Kidney (tissue), 14 donors: ENCODE results near the gene GPC5. TPM values are rescaled to one million over a fixed set of nuclear protein-coding genes. Genes with fewer than 3 reads are reported as not detected.
A peak's percentile ranks its signal among the peaks of the same experiment; 100 is the strongest.

ENCODE experiments used
- DNase-seq, 5 donors: peaks; one replicate each; pipeline ENCODE4 v3.0.0-alpha.2; 2013 to 2020
- FAIRE-seq: peaks from 2 replicates; lab custom pipeline; 2012; peaks lifted over from hg19 to GRCh38; lab: Jason Lieb, UNC
- H3K27ac ChIP-seq, 2 donors: one replicate each; pipeline ENCODE4 v1.7.0; 2013; ENCODE audit warnings: low read depth in 2 of 2, low read length in 2 of 2, inconsistent platforms in 1 of 2
- H3K27me3 ChIP-seq: one replicate; pipeline ENCODE4 v1.7.1; 2013; ENCODE audit warnings: low read length, inconsistent platforms; ENCODE audit not compliant: control insufficient read depth, insufficient read depth
- H3K36me3 ChIP-seq, 3 donors: one replicate each; pipeline versions ENCODE4 v1.7.0 to v1.7.1; 2013; ENCODE audit warnings: low read length in 3 of 3, control low read depth in 1 of 3, inconsistent platforms in 1 of 3; ENCODE audit not compliant: insufficient read depth in 3 of 3, control insufficient read depth in 2 of 3
- H3K4me1 ChIP-seq, 3 donors: one replicate each; pipeline versions ENCODE4 v1.7.0 to v1.7.1; 2013; ENCODE audit warnings: low read length in 3 of 3, inconsistent platforms in 1 of 3, low read depth in 1 of 3; ENCODE audit not compliant: control insufficient read depth in 2 of 3, insufficient read depth in 2 of 3
- H3K4me3 ChIP-seq, 3 donors: one replicate each; pipeline versions ENCODE4 v1.7.0 to v1.8.1; 2013; ENCODE audit warnings: low read length in 3 of 3, control low read depth in 1 of 3, inconsistent platforms in 1 of 3
- H3K9ac ChIP-seq, 3 donors: one replicate each; pipeline versions ENCODE4 v1.7.0 to v1.7.1; 2013; ENCODE audit warnings: low read length in 3 of 3, control low read depth in 1 of 3, inconsistent platforms in 1 of 3
- H3K9me3 ChIP-seq, 3 donors: one replicate each; pipeline versions ENCODE4 v1.7.0 to v1.7.1; 2013; ENCODE audit warnings: low read length in 3 of 3, control low read depth in 1 of 3, inconsistent platforms in 1 of 3; ENCODE audit not compliant: control insufficient read depth in 2 of 3, insufficient read depth in 1 of 3
- intact Hi-C: fragments of 100-400 bp; cut with DNase I; formaldehyde crosslinking; loops from one replicate; pipeline ENCODE4 v1.11.1; 2022
- polyA plus RNA-seq: library from polyadenylated mRNA; stranded (reverse); fragments of 350-450 nt; fragmentation: Illumina TruSeq; extraction: RNeasy Lipid Tissue Mini Kit (QIAGEN cat#74804); gene quantifications from one replicate; pipeline ENCODE4 v1.2.3, GENCODE V29; 2014; ENCODE audit warnings: low read depth, low replicate concordance; ENCODE audit not compliant: insufficient read depth
- total RNA-seq: library from RNA; stranded (reverse); fragmentation: NEBNext Ultra II Directional; extraction: Animal tissue kit (Norgen Biotek cat#: 25700); gene quantifications from one replicate; pipeline ENCODE4 v1.2.1, GENCODE V29; 2021
- TF ChIP-seq, protein P1 (sequence below): IDR thresholded peaks from 3 replicates; pipeline ENCODE4 v1.5.1; 2012; ENCODE audit warnings: mild to moderate bottlenecking, moderate library complexity, borderline replicate concordance; ENCODE audit not compliant: insufficient read depth; ENCODE audit errors: extremely low read depth
- donor health status: control.
- donor health status: control.
- donor health status: control.
- donor health status: control.
- donor health status: control.
- donor health status: DM: yes; HTN: yes; CAD: no.
- donor health status: Normal renal cell carcinoma (clear cell type).

The GPC5 gene
- total and polyA plus RNA-seq, 2 donors from 2014 or later, result 0.47 to 6.8 TPM

DNA sequence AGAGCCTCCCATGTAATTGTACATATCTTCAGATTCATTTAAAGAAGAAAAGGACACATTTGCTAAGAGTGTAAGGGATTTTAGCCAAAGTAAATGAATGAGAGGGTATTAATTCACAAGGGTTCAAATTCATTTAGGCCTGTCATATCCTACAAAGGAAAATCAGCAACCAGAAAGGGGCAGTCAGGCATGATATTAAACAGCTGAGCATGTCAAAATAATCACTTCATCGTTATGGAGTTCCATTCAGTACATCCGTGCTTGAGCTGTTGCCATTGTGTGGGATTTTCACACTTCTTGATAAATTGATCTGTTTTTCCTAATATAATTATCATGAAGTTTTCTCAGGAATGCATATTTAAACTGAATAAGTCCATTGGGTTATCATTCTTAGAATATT, 567.1 kb downstream of the GPC5 start:
- Histone ChIP-seq H3K4me1 (no peaks in the 10 kb centered on the region), H3K9me3 (no peaks in the 10 kb centered on the region), H3K4me3 (no peak overlapping the region), H3K27me3 (no peaks in the 10 kb centered on the region), H3K27ac (no peak overlapping the region), H3K9ac (no peak overlapping the region), H3K36me3 (no peaks in the 10 kb centered on the region)
- DNase-seq, result no peak
- intact Hi-C loops, result no loop called here
- FAIRE-seq, result no peak
- TF ChIP-seq, protein P1, sequence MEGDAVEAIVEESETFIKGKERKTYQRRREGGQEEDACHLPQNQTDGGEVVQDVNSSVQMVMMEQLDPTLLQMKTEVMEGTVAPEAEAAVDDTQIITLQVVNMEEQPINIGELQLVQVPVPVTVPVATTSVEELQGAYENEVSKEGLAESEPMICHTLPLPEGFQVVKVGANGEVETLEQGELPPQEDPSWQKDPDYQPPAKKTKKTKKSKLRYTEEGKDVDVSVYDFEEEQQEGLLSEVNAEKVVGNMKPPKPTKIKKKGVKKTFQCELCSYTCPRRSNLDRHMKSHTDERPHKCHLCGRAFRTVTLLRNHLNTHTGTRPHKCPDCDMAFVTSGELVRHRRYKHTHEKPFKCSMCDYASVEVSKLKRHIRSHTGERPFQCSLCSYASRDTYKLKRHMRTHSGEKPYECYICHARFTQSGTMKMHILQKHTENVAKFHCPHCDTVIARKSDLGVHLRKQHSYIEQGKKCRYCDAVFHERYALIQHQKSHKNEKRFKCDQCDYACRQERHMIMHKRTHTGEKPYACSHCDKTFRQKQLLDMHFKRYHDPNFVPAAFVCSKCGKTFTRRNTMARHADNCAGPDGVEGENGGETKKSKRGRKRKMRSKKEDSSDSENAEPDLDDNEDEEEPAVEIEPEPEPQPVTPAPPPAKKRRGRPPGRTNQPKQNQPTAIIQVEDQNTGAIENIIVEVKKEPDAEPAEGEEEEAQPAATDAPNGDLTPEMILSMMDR, result no peak

DNA sequence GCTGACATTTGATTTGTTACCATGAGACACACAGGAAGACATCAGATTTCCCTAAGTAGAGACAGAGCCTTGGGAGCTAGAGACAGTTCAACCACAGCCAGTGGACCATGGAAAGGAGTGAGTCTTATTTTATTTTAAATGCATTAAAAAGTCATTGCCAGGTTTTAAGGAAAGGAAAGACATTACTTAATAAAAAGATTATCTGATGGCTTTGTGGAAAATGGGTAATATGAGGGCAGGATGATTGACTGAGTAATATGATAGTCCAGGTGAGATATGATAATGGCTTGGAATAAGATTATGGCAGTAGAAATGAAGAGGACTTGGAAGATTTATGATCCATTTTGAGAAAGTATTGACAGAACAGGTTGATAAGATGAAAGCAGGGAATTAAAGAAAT, 580.1 kb downstream of the GPC5 start:
- TF ChIP-seq, protein P1, result no peak
- Histone ChIP-seq H3K4me3 (no peak overlapping the region), H3K27me3 (no peaks in the 10 kb centered on the region), H3K9ac (no peak overlapping the region), H3K4me1 (no peaks in the 10 kb centered on the region), H3K27ac (no peak overlapping the region), H3K9me3 (no peaks in the 10 kb centered on the region), H3K36me3 (no peaks in the 10 kb centered on the region)
- FAIRE-seq, result no peak
- peak in 2 of 5 donors; percentile 6 to 17 for DNase-seq
- intact Hi-C loops, result no loop called here

DNA sequence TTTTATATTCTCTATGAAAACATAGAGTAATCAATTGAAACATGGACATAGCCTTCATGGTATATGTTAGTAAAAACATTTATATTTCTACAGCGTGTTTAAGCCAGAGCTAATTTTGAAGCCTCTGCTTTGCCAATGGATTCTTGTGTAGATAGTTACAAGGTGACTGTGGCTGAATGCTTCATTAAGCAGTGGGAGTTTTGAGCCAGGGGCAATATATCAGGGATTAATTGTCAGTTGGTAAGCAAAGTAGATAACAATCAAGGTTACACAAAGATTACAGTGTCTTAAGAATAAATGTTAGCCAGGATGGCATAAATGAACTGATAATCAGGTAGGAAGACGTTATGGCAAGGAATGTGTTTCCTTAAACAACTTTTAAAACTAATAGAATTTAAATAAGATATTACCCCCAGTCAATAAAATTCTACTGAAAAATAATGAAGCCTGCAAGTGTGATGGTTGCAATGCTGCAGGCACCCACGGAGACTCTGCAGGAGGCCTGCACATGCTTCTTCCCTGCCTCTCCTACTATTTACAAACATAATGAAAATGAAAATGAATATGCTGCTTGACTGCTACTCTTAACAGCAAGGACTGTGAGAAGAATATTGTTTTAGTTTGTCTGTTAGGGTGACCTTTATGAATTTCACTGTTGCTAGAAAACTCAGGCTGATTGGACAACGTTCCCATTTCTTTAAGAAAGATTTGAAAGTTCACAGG, 588.5 kb downstream of the GPC5 start:
- Histone ChIP-seq H3K36me3 (no peaks in the 10 kb centered on the region), H3K27me3 (no peaks in the 10 kb centered on the region), H3K27ac (no peak overlapping the region), H3K4me1 (no peaks in the 10 kb centered on the region), H3K4me3 (no peak overlapping the region), H3K9me3 (no peaks in the 10 kb centered on the region), H3K9ac (no peak overlapping the region)
- DNase-seq (peak in 3 of 5 donors; percentile 11 to 54 (median 48)), FAIRE-seq (no peak)
- intact Hi-C loops, result no loop called here
- TF ChIP-seq, protein P1, result no peak
